T-cell (primary cell): ENCODE data around the gene EPB41L4A. TPM values are rescaled to one million over a fixed set of nuclear protein-coding genes. Genes with fewer than 3 reads are reported as not detected.

Experiments
- ATAC-seq, 4 experiments: fragments of 200-7000 bp in 3 of 4; fragments of 150-1000 bp in 1 of 4; cut with Tn5 transposase; replicated peaks in 1 of 4; 1 replicate in 3 of 4; 2 replicates in 1 of 4; pipeline ENCODE4 v1.10.0; 2021; ENCODE audit warnings: moderate library complexity in 3 of 4, mild to moderate bottlenecking in 2 of 4, moderate number of reproducible peaks in 1 of 4
- CTCF ChIA-PET, 2 donors: fragments of 300-600 bp; sonication (Branson Sonifier 250); formaldehyde crosslinking; loops; one replicate each; lab custom pipeline; 2022; ENCODE audit warnings: antibody characterized with exemption in 2 of 2; lab: Charles Lee
- POLR2A ChIA-PET, 2 donors: fragments of 300-600 bp; sonication (Branson Sonifier 250); formaldehyde crosslinking; loops; one replicate each; lab custom pipeline; 2022; ENCODE audit warnings: antibody characterized with exemption in 2 of 2; lab: Charles Lee
- DNase-seq, 35 experiments: peaks; one replicate each; pipeline versions ENCODE4 v3.0.0 to v3.0.0-alpha.2; 2013 to 2023
- H3K27ac ChIP-seq: one replicate; pipeline ENCODE4 v1.5.1; 2013; ENCODE audit warnings: low read length
- H3K27me3 ChIP-seq, 2 experiments: replicated peaks in 1 of 2; 1 replicate in 1 of 2; 2 replicates in 1 of 2; pipeline versions ENCODE4 v1.6.1 to v1.7.0; 2013; ENCODE audit warnings: low read length in 1 of 2, mixed read lengths in 1 of 2; ENCODE audit not compliant: control insufficient read depth in 2 of 2, insufficient read depth in 2 of 2; ENCODE audit errors: extremely low read depth in 1 of 2
- H3K36me3 ChIP-seq, 2 donors: 1 replicate in 1 of 2; 2 replicates in 1 of 2; pipeline versions ENCODE4 v1.6.1 to v1.7.0; 2013; ENCODE audit warnings: low read length in 1 of 2; ENCODE audit not compliant: control insufficient read depth in 2 of 2, insufficient read depth in 1 of 2; ENCODE audit errors: extremely low read depth in 1 of 2
- H3K4me1 ChIP-seq, 2 experiments: 1 replicate in 1 of 2; 2 replicates in 1 of 2; pipeline versions ENCODE4 v1.6.1 to v1.7.0; 2013; ENCODE audit warnings: low read length in 2 of 2, mixed read lengths in 1 of 2; ENCODE audit not compliant: insufficient read depth in 2 of 2, control insufficient read depth in 1 of 2; ENCODE audit errors: extremely low read depth in 1 of 2
- H3K4me3 ChIP-seq, 2 donors: 1 replicate in 1 of 2; 2 replicates in 1 of 2; pipeline versions ENCODE4 v1.5.1 to v1.7.0; 2013; ENCODE audit warnings: mild to moderate bottlenecking in 2 of 2, low read length in 1 of 2, moderate library complexity in 1 of 2; ENCODE audit not compliant: control insufficient read depth in 1 of 2; ENCODE audit errors: extremely low read depth in 1 of 2
- H3K9me3 ChIP-seq: 2 replicates; pipeline ENCODE4 v1.7.0; 2013
- H3K27ac Mint-ChIP-seq, 2 donors: one replicate each; pipeline ENCODE4 v1.8.0; 2020 to 2021; ENCODE audit warnings: mild to moderate bottlenecking in 2 of 2, mixed read lengths in 2 of 2
- H3K27me3 Mint-ChIP-seq, 2 donors: one replicate each; pipeline ENCODE4 v1.8.0; 2021 to 2022; ENCODE audit warnings: mixed read lengths in 2 of 2
- H3K36me3 Mint-ChIP-seq: one replicate; pipeline ENCODE4 v1.8.0; 2021; ENCODE audit warnings: mixed read lengths
- H3K4me1 Mint-ChIP-seq, 3 donors: one replicate each; pipeline ENCODE4 v1.8.0; 2020 to 2022; ENCODE audit warnings: mixed read lengths in 3 of 3, mild to moderate bottlenecking in 1 of 3
- H3K4me3 Mint-ChIP-seq, 3 donors: one replicate each; pipeline ENCODE4 v1.8.0; 2020 to 2022; ENCODE audit warnings: mild to moderate bottlenecking in 3 of 3, mixed read lengths in 3 of 3, moderate library complexity in 3 of 3
- H3K9me3 Mint-ChIP-seq, 3 donors: one replicate each; pipeline ENCODE4 v1.8.0; 2020 to 2022; ENCODE audit warnings: mixed read lengths in 3 of 3
- WGBS: methylation state at CpG from one replicate; pipeline ENCODE4 v1.1.5; 2013; ENCODE audit warnings: missing lambda C conversion rate; ENCODE audit not compliant: insufficient coverage; 5-methylcytosine and 5-hydroxymethylcytosine counted together
- total RNA-seq, 35 experiments: library from RNA in 6 of 35; stranded (reverse) in 6 of 35; fragments of 120-200 nt in 1 of 35; gene quantifications; one replicate each; pipeline versions ENCODE4 v1.2.1 to v1.2.4 and lab custom pipeline; 2013 to 2026

The EPB41L4A gene
- total RNA-seq, 5 donors from 2014 or later (not counting 1 experiment from before 2014, with no cell fraction given) = 0.47 to 2.5 (median 1.5) TPM

GRCh38 chr5:112253478-112254250 is 165.4 kb downstream of the EPB41L4A start:
- Mint-ChIP-seq H3K27ac (no peak overlapping the region), H3K9me3 (no peaks in the 10 kb centered on the region), H3K27me3 (peaks cover 3 to 7% of the 10 kb centered on the region in 2 donors), H3K4me3 (no peak overlapping the region), H3K4me1 (no peaks in the 10 kb centered on the region), H3K36me3 (no peaks in the 10 kb centered on the region)
- DNase-seq = no peak
- no peak overlapping the region for H3K27ac ChIP-seq
- WGBS = 93% methylated on average over 3 of the region's 9 CpGs
- no peaks in the 10 kb centered on the region for H3K9me3 ChIP-seq
- ChIA-PET CTCF (no interaction called here), POLR2A (no interaction called here)
- no peaks in the 10 kb centered on the region for H3K4me1 ChIP-seq
- no peaks in the 10 kb centered on the region for H3K36me3 ChIP-seq
- no peak for ATAC-seq
- H3K27me3 ChIP-seq = no peaks in the 10 kb centered on the region
- no peak overlapping the region for H3K4me3 ChIP-seq

- Histone ChIP-seq H3K4me1 (no peaks in the 10 kb centered on the region), H3K9me3 (no peaks in the 10 kb centered on the region), H3K27me3 (no peaks in the 10 kb centered on the region), H3K27ac (no peak overlapping the region), H3K36me3 (no peaks in the 10 kb centered on the region), H3K4me3 (no peak overlapping the region)
- POLR2A ChIA-PET = no interaction called here
- DNase-seq (no peak), ATAC-seq (no peak)
- WGBS = no CpG with 5 or more reads among the region's 2 CpGs
- CTCF ChIA-PET = no interaction called here
- H3K27me3 Mint-ChIP-seq = peaks cover 3 to 7% of the 10 kb centered on the region in 2 donors
- no peak overlapping the region for H3K27ac Mint-ChIP-seq
- no peaks in the 10 kb centered on the region for H3K9me3 Mint-ChIP-seq
- no peaks in the 10 kb centered on the region for H3K36me3 Mint-ChIP-seq
- H3K4me1 Mint-ChIP-seq = no peaks in the 10 kb centered on the region
- no peak overlapping the region for H3K4me3 Mint-ChIP-seq
Measured at GRCh38 chr5:112250551-112250950, 168.5 kb downstream of the EPB41L4A start.

- CTCF ChIA-PET = interaction anchor here in 1 of 2 donors (0.5 kb wide), 1 partner anchor 55 kb away, joined by 3 read pairs; no protein-coding TSS in a partner anchor
- no peak for DNase-seq
Measured at GRCh38 chr5:112248623-112249022, 170.5 kb downstream of the EPB41L4A start.

GRCh38 chr5:112247960-112248359 is 171.1 kb downstream of the EPB41L4A start:
- H3K9me3 Mint-ChIP-seq = no peaks in the 10 kb centered on the region
- Histone ChIP-seq H3K9me3 (no peaks in the 10 kb centered on the region), H3K36me3 (no peaks in the 10 kb centered on the region), H3K27me3 (no peaks in the 10 kb centered on the region), H3K4me1 (no peaks in the 10 kb centered on the region), H3K4me3 (no peak overlapping the region), H3K27ac (no peak overlapping the region)
- DNase-seq (no peak), ATAC-seq (no peak)
- ChIA-PET CTCF (interaction anchor here in 1 of 2 donors (0.5 kb wide), 1 partner anchor 54 kb away, joined by 3 read pairs; no protein-coding TSS in a partner anchor), POLR2A (no interaction called here)
- H3K27me3 Mint-ChIP-seq = peaks cover 8 to 16% of the 10 kb centered on the region in 2 donors
- no peaks in the 10 kb centered on the region for H3K36me3 Mint-ChIP-seq
- H3K4me3 Mint-ChIP-seq = no peak overlapping the region
- no peak overlapping the region for H3K27ac Mint-ChIP-seq
- H3K4me1 Mint-ChIP-seq = no peaks in the 10 kb centered on the region

More at GRCh38 chr5:112248623-112249022, 170.5 kb downstream of the EPB41L4A start:
- 58% methylated on average over 2 of the region's 2 CpGs for WGBS
- POLR2A ChIA-PET = no interaction called here
- H3K4me1 ChIP-seq = no peaks in the 10 kb centered on the region
- no peak overlapping the region for H3K4me3 ChIP-seq
- ATAC-seq = no peak
- no peak overlapping the region for H3K27ac Mint-ChIP-seq
- H3K9me3 Mint-ChIP-seq = no peaks in the 10 kb centered on the region
- no peak overlapping the region for H3K4me3 Mint-ChIP-seq
- H3K27ac ChIP-seq = no peak overlapping the region
- H3K9me3 ChIP-seq = no peaks in the 10 kb centered on the region
- no peaks in the 10 kb centered on the region for H3K4me1 Mint-ChIP-seq
- H3K36me3 Mint-ChIP-seq = no peaks in the 10 kb centered on the region
- H3K27me3 ChIP-seq = no peaks in the 10 kb centered on the region
- H3K27me3 Mint-ChIP-seq = peaks cover 8 to 16% of the 10 kb centered on the region in 2 donors
- no peaks in the 10 kb centered on the region for H3K36me3 ChIP-seq

GRCh38 chr5:112245656-112246055 is 173.4 kb downstream of the EPB41L4A start:
- Histone ChIP-seq H3K4me3 (no peak overlapping the region), H3K27ac (no peak overlapping the region), H3K4me1 (no peaks in the 10 kb centered on the region), H3K27me3 (no peaks in the 10 kb centered on the region), H3K9me3 (no peaks in the 10 kb centered on the region), H3K36me3 (no peaks in the 10 kb centered on the region)
- no peaks in the 10 kb centered on the region for H3K36me3 Mint-ChIP-seq
- H3K27ac Mint-ChIP-seq = no peak overlapping the region
- DNase-seq (no peak), ATAC-seq (no peak)
- no peaks in the 10 kb centered on the region for H3K9me3 Mint-ChIP-seq
- POLR2A ChIA-PET = no interaction called here
- CTCF ChIA-PET = interaction anchor here (0.5 to 0.7 kb wide), 2 partner anchors 98 to 283 kb away, joined by 3 to 4 read pairs; no protein-coding TSS in a partner anchor
- H3K4me3 Mint-ChIP-seq = no peak overlapping the region
- no peaks in the 10 kb centered on the region for H3K4me1 Mint-ChIP-seq
- 71% methylated on average over 5 of the region's 5 CpGs for WGBS
- H3K27me3 Mint-ChIP-seq = peaks cover 8 to 21% of the 10 kb centered on the region in 2 donors

- CTCF ChIA-PET = interaction anchor here in 1 of 2 donors (0.6 kb wide), 1 partner anchor 1369 kb away, joined by 6 read pairs; no protein-coding TSS in a partner anchor
- POLR2A ChIA-PET = interaction anchor here in 1 of 2 donors (0.6 kb wide), 1 partner anchor 544 kb away, joined by 3 read pairs; no protein-coding TSS in a partner anchor
- Histone ChIP-seq H3K36me3 (no peaks in the 10 kb centered on the region), H3K27ac (no peak overlapping the region), H3K4me3 (no peak overlapping the region), H3K9me3 (no peaks in the 10 kb centered on the region), H3K27me3 (peaks cover 0 to 2% of the 10 kb centered on the region in 2 experiments), H3K4me1 (no peaks in the 10 kb centered on the region)
- ATAC-seq (no peak), DNase-seq (no peak)
- Mint-ChIP-seq H3K27me3 (peaks cover 15 to 31% of the 10 kb centered on the region in 2 donors), H3K4me3 (no peak overlapping the region), H3K36me3 (no peaks in the 10 kb centered on the region), H3K27ac (no peak overlapping the region), H3K9me3 (no peaks in the 10 kb centered on the region), H3K4me1 (no peaks in the 10 kb centered on the region)
- WGBS = 59% methylated on average over 3 of the region's 3 CpGs
Measured at GRCh38 chr5:112239996-112240395, 179.1 kb downstream of the EPB41L4A start.
